SK-N-MC (cell line): ENCODE results near the gene HECTD4.

Source experiments
- EZH2 ChIP-seq: fragments of 200-600 bp; sonication (generic); IDR thresholded peaks from one replicate; pipeline ENCODE4 v1.6.1; 2017; ENCODE audit warnings: antibody characterized with exemption
- POLR2AphosphoS5 ChIP-seq: IDR thresholded peaks from 2 replicates; pipeline ENCODE4 v1.6.1; 2012; ENCODE audit warnings: mild to moderate bottlenecking, low read depth, low read length, borderline replicate concordance

- TF ChIP-seq EZH2 = no peak
- TF ChIP-seq POLR2AphosphoS5 = no peak
Measured at GRCh38 chr12:112322882-112323547, 59.2 kb downstream of the HECTD4 start.
